H1 (cell line): Measurements from ENCODE around the gene NPR1. TPM values are rescaled to one million over a fixed set of nuclear protein-coding genes. Genes with fewer than 3 reads are reported as not detected.

Experiments used
- CTCF ChIP-seq, 3 experiments: IDR thresholded peaks; 1 replicate in 2 of 3; 2 replicates in 1 of 3; pipeline versions ENCODE4 v1.5.1 to v1.6.1; 2011; ENCODE audit warnings: low read length in 3 of 3, mild to moderate bottlenecking in 3 of 3, inconsistent platforms in 2 of 3, low read depth in 1 of 3, moderate library complexity in 1 of 3; ENCODE audit not compliant: insufficient read depth in 1 of 3; ENCODE audit errors: control extremely low read depth in 1 of 3
- E2F6 ChIP-seq: IDR thresholded peaks from 2 replicates; pipeline ENCODE4 v1.6.1; 2012; ENCODE audit warnings: inconsistent platforms
- EGR1 ChIP-seq: IDR thresholded peaks from 2 replicates; pipeline ENCODE4 v1.6.1; 2011; ENCODE audit warnings: low read depth, low read length, borderline replicate concordance
- JUND ChIP-seq: IDR thresholded peaks from 2 replicates; pipeline ENCODE4 v1.6.1; 2011; ENCODE audit warnings: mild to moderate bottlenecking, improper control_type of control experiment, low read length
- RXRA ChIP-seq: IDR thresholded peaks from 2 replicates; pipeline ENCODE4 v1.6.1; 2011; ENCODE audit warnings: low read depth, mild to moderate bottlenecking, low read length, moderate library complexity; ENCODE audit not compliant: insufficient read depth
- SP4 ChIP-seq: IDR thresholded peaks from 2 replicates; pipeline ENCODE4 v1.6.1; 2012; ENCODE audit warnings: low read length, inconsistent platforms
- ZNF274 ChIP-seq: IDR thresholded peaks from 2 replicates; pipeline ENCODE4 v1.7.0; 2012; ENCODE audit warnings: low read length, borderline replicate concordance; ENCODE audit errors: extremely low read depth
- polyA plus RNA-seq, 7 experiments: library from polyadenylated mRNA; depleted of rRNA in 3 of 7; stranded (reverse) in 5 of 7; unstranded in 2 of 7; fragments of >200 nt in 5 of 7; fragments of 200-250 nt in 2 of 7; gene quantifications; 1 replicate in 5 of 7; 2 replicates in 1 of 7; 4 replicates in 1 of 7; pipeline versions ENCODE4 v1.2.1 to v1.2.3, GENCODE V29; 2011 to 2013; ENCODE audit warnings: missing spikeins in 2 of 7, mixed read lengths in 2 of 7
- total RNA-seq: library from RNA; stranded (reverse); fragmentation: NEBNext Ultra II Directional; extraction: Animal tissue kit (Norgen Biotek cat#: 25700); gene quantifications from 2 replicates; pipeline ENCODE4 v1.2.1, GENCODE V29; 2021

NPR1 gene
- total and polyA plus RNA-seq, 2 of the 8 experiments (the other 6 are each of a cell fraction or from before 2014, with no cell fraction given), result 11.7 to 13.2 TPM

- TF ChIP-seq CTCF (IDR thresholded peaks at IDR 0.05; ENCODE audit: control extremely low read depth in 1 of 3, insufficient read depth in 1 of 3, low read depth in 1 of 3, low read length in 3 of 3), result no peak
- TF ChIP-seq RXRA, result no peak
- no peak for TF ChIP-seq SP4
- TF ChIP-seq JUND, result no peak
- TF ChIP-seq E2F6, result no peak
- TF ChIP-seq EGR1, result no peak
- no peak for TF ChIP-seq ZNF274
These were observed 23.2 kb upstream of the NPR1 start (continued) for GRCh38 chr1:153655333-153655732.
